ENCODE results near the gene IRGQ. TPM values are rescaled to one million over a fixed set of nuclear protein-coding genes. Genes with fewer than 3 reads are reported as not detected.

Gene IRGQ
- total RNA-seq, 2 experiments from 2014 or later = 12.4 to 13.9 TPM

GRCh38 chr19:43634506-43634871 lies 38.6 kb upstream of the IRGQ start:
- no peaks in the 10 kb centered on the region for H3K36me3 Mint-ChIP-seq
- H3K9me3 Mint-ChIP-seq = no peaks in the 10 kb centered on the region
- peaks cover 6% of the 10 kb centered on the region for H3K4me1 Mint-ChIP-seq
- DNase-seq (no peak), ATAC-seq (ENCODE audit: low read depth) (no peak)
- no peak overlapping the region for H3K4me3 Mint-ChIP-seq
- H3K27ac Mint-ChIP-seq = no peak overlapping the region
- POLR2A ChIA-PET = no interaction called here
- H3K27me3 Mint-ChIP-seq = peaks cover 34% of the 10 kb centered on the region

GRCh38 chr19:43634068-43634467 lies 38.1 kb upstream of the IRGQ start:
- H3K36me3 Mint-ChIP-seq = no peaks in the 10 kb centered on the region

GRCh38 chr19:43633520-43633919 lies 37.6 kb upstream of the IRGQ start:
- DNase-seq = no peak
- H3K36me3 Mint-ChIP-seq = no peaks in the 10 kb centered on the region
- no peak overlapping the region for H3K4me3 Mint-ChIP-seq
- peaks cover 2% of the 10 kb centered on the region for H3K4me1 Mint-ChIP-seq
- POLR2A ChIA-PET = interaction anchor here (0.6 kb wide), 1 partner anchor 24 kb away, joined by 3 read pairs; no protein-coding TSS in a partner anchor
- ATAC-seq (ENCODE audit: low read depth) = no peak
- peaks cover 27% of the 10 kb centered on the region for H3K27me3 Mint-ChIP-seq
- no peak overlapping the region for H3K27ac Mint-ChIP-seq
- no peaks in the 10 kb centered on the region for H3K9me3 Mint-ChIP-seq

More at GRCh38 chr19:43634068-43634467, 38.1 kb upstream of the IRGQ start:
- no peak overlapping the region for H3K4me3 Mint-ChIP-seq
- H3K9me3 Mint-ChIP-seq = no peaks in the 10 kb centered on the region
- DNase-seq = no peak
- no peak for ATAC-seq (ENCODE audit: low read depth)
- no peak overlapping the region for H3K27ac Mint-ChIP-seq
- peaks cover 5% of the 10 kb centered on the region for H3K4me1 Mint-ChIP-seq
- peaks cover 32% of the 10 kb centered on the region for H3K27me3 Mint-ChIP-seq
- POLR2A ChIA-PET = no interaction called here

- Mint-ChIP-seq H3K36me3 (no peaks in the 10 kb centered on the region), H3K9me3 (no peaks in the 10 kb centered on the region), H3K4me1 (peaks cover 5% of the 10 kb centered on the region), H3K27me3 (peaks cover 15% of the 10 kb centered on the region), H3K4me3 (no peak overlapping the region), H3K27ac (no peak overlapping the region)
- POLR2A ChIA-PET = no interaction called here
- no peak for DNase-seq
- ATAC-seq (ENCODE audit: low read depth) = no peak
These were observed 35.6 kb upstream of the IRGQ start for GRCh38 chr19:43631491-43631890.

GRCh38 chr19:43628646-43629326 lies 32.9 kb upstream of the IRGQ start:
- Mint-ChIP-seq H3K27me3 (peaks cover 17% of the 10 kb centered on the region), H3K4me1 (peaks cover 10% of the 10 kb centered on the region), H3K9me3 (no peaks in the 10 kb centered on the region), H3K36me3 (no peaks in the 10 kb centered on the region), H3K4me3 (no peak overlapping the region), H3K27ac (no peak overlapping the region)
- POLR2A ChIA-PET = interaction anchor here (0.6 kb wide), 1 partner anchor 119 kb away, joined by 3 read pairs; no protein-coding TSS in a partner anchor
- no peak for DNase-seq
- no peak for ATAC-seq (ENCODE audit: low read depth)

- Mint-ChIP-seq H3K36me3 (no peaks in the 10 kb centered on the region), H3K9me3 (no peaks in the 10 kb centered on the region), H3K4me3 (no peak overlapping the region), H3K4me1 (peaks cover 10% of the 10 kb centered on the region), H3K27me3 (peaks cover 12% of the 10 kb centered on the region), H3K27ac (no peak overlapping the region)
- DNase-seq = no peak
- POLR2A ChIA-PET = interaction anchor here (0.6 kb wide), 1 partner anchor 46 kb away, joined by 3 read pairs; no protein-coding TSS in a partner anchor
- ATAC-seq (ENCODE audit: low read depth) = no peak
These were observed 30.9 kb upstream of the IRGQ start for GRCh38 chr19:43626838-43627237.

GRCh38 chr19:43625918-43626579 lies 30.1 kb upstream of the IRGQ start:
- no peaks in the 10 kb centered on the region for H3K9me3 Mint-ChIP-seq
- DNase-seq = no peak
- H3K27me3 Mint-ChIP-seq = peaks cover 12% of the 10 kb centered on the region
- H3K4me3 Mint-ChIP-seq = no peak overlapping the region
- POLR2A ChIA-PET = interaction anchor here (0.6 kb wide), 1 partner anchor 47 kb away, joined by 3 read pairs; no protein-coding TSS in a partner anchor
- H3K36me3 Mint-ChIP-seq = no peaks in the 10 kb centered on the region
- ATAC-seq (ENCODE audit: low read depth) = no peak
- H3K4me1 Mint-ChIP-seq = peaks cover 12% of the 10 kb centered on the region
- H3K27ac Mint-ChIP-seq = no peak overlapping the region

GRCh38 chr19:43624933-43625332 lies 29.0 kb upstream of the IRGQ start:
- peak; percentile 83 for ATAC-seq (ENCODE audit: low read depth)
- Mint-ChIP-seq H3K4me1 (peaks cover 17% of the 10 kb centered on the region), H3K4me3 (no peak overlapping the region), H3K36me3 (peaks cover 2% of the 10 kb centered on the region), H3K27ac (peak overlapping the region; percentile 51), H3K9me3 (no peaks in the 10 kb centered on the region), H3K27me3 (peaks cover 10% of the 10 kb centered on the region)
- POLR2A ChIA-PET = no interaction called here
- DNase-seq = peak; percentile 87

- DNase-seq = no peak
- POLR2A ChIA-PET = interaction anchor here (0.6 kb wide), 1 partner anchor 8 kb away, joined by 3 read pairs; no protein-coding TSS in a partner anchor
- Mint-ChIP-seq H3K36me3 (peaks cover 2% of the 10 kb centered on the region), H3K4me1 (peaks cover 18% of the 10 kb centered on the region), H3K27ac (no peak overlapping the region), H3K9me3 (no peaks in the 10 kb centered on the region), H3K27me3 (peaks cover 10% of the 10 kb centered on the region), H3K4me3 (no peak overlapping the region)
- ATAC-seq (ENCODE audit: low read depth) = no peak
These were observed 28.1 kb upstream of the IRGQ start for GRCh38 chr19:43623889-43624670.

GRCh38 chr19:43622956-43623355 lies 27.0 kb upstream of the IRGQ start:
- H3K4me3 Mint-ChIP-seq = no peak overlapping the region
- no peak for ATAC-seq (ENCODE audit: low read depth)

GRCh38 chr19:43622070-43622469 lies 26.1 kb upstream of the IRGQ start:
- DNase-seq (no peak), ATAC-seq (ENCODE audit: low read depth) (no peak)
- Mint-ChIP-seq H3K27ac (no peak overlapping the region), H3K27me3 (peaks cover 8% of the 10 kb centered on the region), H3K4me1 (peaks cover 18% of the 10 kb centered on the region), H3K36me3 (peaks cover 2% of the 10 kb centered on the region), H3K9me3 (no peaks in the 10 kb centered on the region), H3K4me3 (no peak overlapping the region)
- POLR2A ChIA-PET = no interaction called here

More at GRCh38 chr19:43622956-43623355, 27.0 kb upstream of the IRGQ start:
- POLR2A ChIA-PET = interaction anchor here (0.6 kb wide), 1 partner anchor 7 kb away, joined by 3 read pairs; no protein-coding TSS in a partner anchor
- Mint-ChIP-seq H3K27me3 (peaks cover 10% of the 10 kb centered on the region), H3K36me3 (peaks cover 2% of the 10 kb centered on the region), H3K27ac (no peak overlapping the region), H3K4me1 (peaks cover 21% of the 10 kb centered on the region), H3K9me3 (no peaks in the 10 kb centered on the region)
- no peak for DNase-seq

- peak overlapping the region; percentile 97 for H3K27ac Mint-ChIP-seq
- peaks cover 2% of the 10 kb centered on the region for H3K36me3 Mint-ChIP-seq
- peak; percentile 84 for DNase-seq
- ATAC-seq (ENCODE audit: low read depth) = no peak
- POLR2A ChIA-PET = interaction anchor here (0.6 to 1.4 kb wide), 3 partner anchors 17 to 40 kb away, joined by 3 to 6 read pairs (median 3); partner anchors contain the start of genes IRGQ and ZNF576
- H3K4me1 Mint-ChIP-seq = peaks cover 19% of the 10 kb centered on the region
- no peaks in the 10 kb centered on the region for H3K9me3 Mint-ChIP-seq
- no peaks in the 10 kb centered on the region for H3K27me3 Mint-ChIP-seq
- H3K4me3 Mint-ChIP-seq = peak overlapping the region; percentile 93
These were observed 24.4 kb upstream of the IRGQ start for GRCh38 chr19:43620061-43621001.
